OCI-LY1 (cell line): ENCODE data around the gene HEATR1.

Experiments
- CTCF ChIP-seq: fragments of 200-600 bp; sonication (generic), shearing (Covaris generic); IDR thresholded peaks from 2 replicates; pipeline ENCODE4 v1.5.1; 2017; ENCODE audit warnings: mild to moderate bottlenecking, antibody characterized with exemption, low read length, moderate library complexity, mixed read lengths
- EZH2 ChIP-seq: fragments of 200-600 bp; sonication (generic), shearing (Covaris generic); IDR thresholded peaks from 2 replicates; pipeline ENCODE4 v1.8.0; 2017; ENCODE audit warnings: borderline replicate concordance, mixed run types, mild to moderate bottlenecking, antibody characterized with exemption, low read length, moderate library complexity, mixed read lengths

GRCh38 chr1:236576004-236576403 lies 28.3 kb downstream of the HEATR1 start:
- no peak for TF ChIP-seq CTCF
- no peak for TF ChIP-seq EZH2
